Stomach (tissue), 9 donors: Measurements from ENCODE around the gene PLXNB1. TPM values are rescaled to one million over a fixed set of nuclear protein-coding genes. Genes with fewer than 3 reads are reported as not detected.

Experiments used
- DNase-seq, 2 donors: peaks; one replicate each; pipeline versions ENCODE4 v3.0.0 to v3.0.0-alpha.2; 2013 to 2019
- H3K27ac ChIP-seq, 5 donors: fragments of 200-600 bp in 4 of 5; sonication (generic) in 4 of 5; one replicate each; pipeline ENCODE4 v1.5.1; 2013 to 2019; ENCODE audit warnings: mild to moderate bottlenecking in 1 of 5, moderate library complexity in 1 of 5
- H3K27me3 ChIP-seq, 3 donors: fragments of 200-600 bp; sonication (generic); one replicate each; pipeline ENCODE4 v1.5.1; 2017 to 2019; ENCODE audit warnings: mixed run types in 1 of 3
- H3K36me3 ChIP-seq, 4 donors: fragments of 200-600 bp; sonication (generic); 1 replicate in 3 of 4; 2 replicates in 1 of 4; pipeline ENCODE4 v1.5.1; 2016 to 2019
- H3K4me1 ChIP-seq, 4 donors: fragments of 200-600 bp; sonication (generic); one replicate each; pipeline ENCODE4 v1.5.1; 2016 to 2019
- H3K4me3 ChIP-seq, 4 donors: fragments of 200-600 bp; sonication (generic) in 3 of 4; one replicate each; pipeline ENCODE4 v1.5.1; 2016 to 2019; ENCODE audit warnings: mild to moderate bottlenecking in 1 of 4
- H3K9me3 ChIP-seq, 4 donors: fragments of 200-600 bp; sonication (generic); one replicate each; pipeline ENCODE4 v1.5.1; 2016 to 2019
- CTCF ChIP-seq, 7 experiments: fragments of 450-650 bp in 4 of 7; fragments of 200-600 bp in 3 of 7; sonication (generic) in 3 of 7; IDR thresholded peaks; one replicate each; pipeline ENCODE4 v1.5.1; 2016 to 2019; ENCODE audit warnings: antibody characterized with exemption in 7 of 7, control low read depth in 2 of 7, mild to moderate bottlenecking in 1 of 7
- EP300 ChIP-seq: sonication (generic); formaldehyde crosslinking; IDR thresholded peaks from one replicate; pipeline ENCODE4 v1.6.1; 2017; ENCODE audit warnings: antibody characterized with exemption
- POLR2A ChIP-seq, 4 donors: fragments of 450-650 bp; IDR thresholded peaks; one replicate each; pipeline ENCODE4 v1.6.1; 2016; ENCODE audit warnings: antibody characterized with exemption in 4 of 4, control low read depth in 2 of 4, mild to moderate bottlenecking in 1 of 4, moderate library complexity in 1 of 4
- POLR2AphosphoS5 ChIP-seq, 3 donors: sonication (generic); formaldehyde crosslinking; IDR thresholded peaks; one replicate each; pipeline ENCODE4 v1.6.1; 2016; ENCODE audit warnings: antibody characterized with exemption in 3 of 3
- WGBS, 5 donors: extraction: QIAGEN DNeasy Blood & Tissue Kit in 3 of 5; methylation state at CpG; one replicate each; pipeline versions ENCODE4 v1.1.5 to v1.1.7; 2013 to 2018; 5-methylcytosine and 5-hydroxymethylcytosine counted together
- intact Hi-C: fragments of 100-400 bp; cut with DNase I; formaldehyde crosslinking; loops from one replicate; pipeline ENCODE4 v1.15.1; 2023; ENCODE audit warnings: low total_unique reads
- polyA plus RNA-seq, 3 donors: library from polyadenylated mRNA; stranded (reverse); fragments of 200-250 nt; gene quantifications; one replicate each; pipeline ENCODE4 v1.2.3, GENCODE V29; 2013
- total RNA-seq, 5 donors: library from RNA; depleted of rRNA; stranded (reverse); fragments of >200 nt; gene quantifications; one replicate each; pipeline versions ENCODE4 v1.1.0 to v1.2.3, GENCODE V29; 2014 to 2016
- donor health status: healthy with polysubstance abuse.
- donor health status: Bipolar disorder and iron deficiency.
- donor health status: healthy.

PLXNB1 gene
- total and polyA plus RNA-seq, 8 donors: 13.9 to 874 (median 135) TPM

- Histone ChIP-seq H3K27me3 (no peaks in the 10 kb centered on the region), H3K4me3 (peak overlapping the region; percentile 49 to 61 (median 56)), H3K36me3 (peaks cover 33 to 52% (median 39%) of the 10 kb centered on the region in 4 donors), H3K27ac (peak overlapping the region; percentile 97 to 100 (median 100)), H3K4me1 (peaks cover 44 to 72% (median 67%) of the 10 kb centered on the region in 4 donors), H3K9me3 (no peaks in the 10 kb centered on the region)
- intact Hi-C loops: no loop called here
- 2 to 12% (median 8%) methylated on average over 7 to 19 of the region's 19 CpGs for WGBS, 5 donors
- DNase-seq: peak; percentile 54 to 66
- TF ChIP-seq CTCF (IDR thresholded peaks at IDR 0.05): no peak
- TF ChIP-seq POLR2AphosphoS5 (IDR thresholded peaks at IDR 0.05): peak in 2 of 3 donors; percentile 9 to 29
Measured at GRCh38 chr3:48466386-48467109, 36.7 kb upstream of the PLXNB1 start.

DNA sequence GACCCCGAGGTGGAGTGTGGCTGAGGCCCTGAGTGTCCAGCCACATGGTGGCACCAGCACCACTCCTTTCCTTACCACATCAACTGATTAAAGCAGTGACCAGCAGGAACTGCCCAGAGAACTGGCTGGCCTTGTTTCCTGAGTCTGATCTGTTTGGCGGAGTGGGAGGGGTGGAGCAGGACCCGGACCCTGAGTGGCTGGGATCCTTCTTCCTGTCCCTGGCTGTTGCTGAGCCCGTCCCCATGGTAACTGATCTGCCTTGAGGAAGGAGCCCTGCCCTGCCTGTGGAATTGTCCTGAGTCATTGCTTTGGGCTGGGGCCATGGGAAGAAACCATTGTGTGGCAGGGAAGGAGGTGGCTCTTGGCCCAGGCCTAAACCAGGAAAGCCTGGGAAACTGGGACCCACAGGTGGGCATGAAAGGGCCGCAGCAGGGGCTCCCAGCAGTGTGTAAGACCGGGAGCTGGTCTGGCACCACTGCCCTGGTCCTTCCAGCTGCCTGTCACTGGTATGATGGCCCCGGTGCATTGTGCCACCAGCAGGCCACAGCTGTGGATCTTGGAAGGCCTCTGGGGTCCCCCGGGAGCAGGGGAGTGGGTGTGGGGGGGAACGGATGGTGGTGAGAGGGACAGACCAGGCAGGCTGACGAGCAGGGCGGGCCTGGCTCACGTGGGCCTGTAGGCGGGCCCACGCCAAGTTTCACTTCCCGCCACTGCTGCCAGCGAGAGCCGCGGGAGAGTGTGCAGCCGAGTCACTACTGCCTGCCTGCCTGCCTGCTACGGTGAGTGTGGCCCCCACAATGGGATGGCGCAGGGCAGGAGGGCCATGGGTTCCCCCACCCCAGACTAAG, 35.9 kb upstream of the PLXNB1 start:
- peaks cover 41 to 59% (median 47%) of the 10 kb centered on the region in 4 donors for H3K36me3 ChIP-seq
- H3K4me1 ChIP-seq: peaks cover 43 to 64% (median 59%) of the 10 kb centered on the region in 4 donors
- H3K27me3 ChIP-seq: no peaks in the 10 kb centered on the region
- H3K9me3 ChIP-seq: no peaks in the 10 kb centered on the region
- peak overlapping the region; percentile 97 to 100 (median 100) for H3K27ac ChIP-seq
- TF ChIP-seq POLR2A (IDR thresholded peaks at IDR 0.05): peak in 2 of 4 donors; percentile 63 to 88
- peak; percentile 86 to 96 (median 96) for TF ChIP-seq POLR2AphosphoS5 (IDR thresholded peaks at IDR 0.05)
- peak in 4 of 7 experiments; percentile 52 to 96 (median 68) for TF ChIP-seq CTCF (IDR thresholded peaks at IDR 0.05)
- TF ChIP-seq EP300: no peak
- peak; percentile 97 to 100 for DNase-seq
- H3K4me3 ChIP-seq: peak overlapping the region; percentile 49 to 61 (median 56)
- intact Hi-C loops: no loop called here
- WGBS, 5 donors: 0 to 2% (median 1%) methylated on average over 8 to 21 of the region's 21 CpGs

DNA sequence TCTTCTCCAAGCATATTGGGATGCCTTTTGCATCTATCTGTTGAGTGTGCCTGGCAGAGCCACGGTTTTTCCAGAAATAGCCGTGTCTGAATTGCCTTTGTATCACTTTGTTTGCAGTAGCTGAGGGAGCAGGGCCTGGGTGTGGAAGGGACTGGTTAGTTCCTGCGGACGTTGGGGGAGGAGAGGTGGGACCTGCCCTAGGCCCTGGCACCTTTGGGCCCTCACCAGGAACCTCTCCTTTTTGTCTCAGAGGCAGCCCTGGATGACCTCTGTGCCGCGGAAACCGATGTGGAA, 35.3 kb upstream of the PLXNB1 start:
- TF ChIP-seq CTCF (IDR thresholded peaks at IDR 0.05) (peak in 1 of 7 experiments; percentile 62), POLR2AphosphoS5 (IDR thresholded peaks at IDR 0.05) (no peak)
- Histone ChIP-seq H3K4me1 (peaks cover 40 to 59% (median 53%) of the 10 kb centered on the region in 4 donors), H3K4me3 (peak overlapping the region in 1 of 4 donors; percentile 49), H3K36me3 (peaks cover 47 to 60% (median 53%) of the 10 kb centered on the region in 4 donors), H3K27ac (peak overlapping the region; percentile 97 to 100 (median 100)), H3K9me3 (no peaks in the 10 kb centered on the region), H3K27me3 (no peaks in the 10 kb centered on the region)
- WGBS, 5 donors: 11 to 15% (median 13%) methylated on average over 7 of the region's 7 CpGs
- intact Hi-C loops: no loop called here
- DNase-seq: no peak

DNA sequence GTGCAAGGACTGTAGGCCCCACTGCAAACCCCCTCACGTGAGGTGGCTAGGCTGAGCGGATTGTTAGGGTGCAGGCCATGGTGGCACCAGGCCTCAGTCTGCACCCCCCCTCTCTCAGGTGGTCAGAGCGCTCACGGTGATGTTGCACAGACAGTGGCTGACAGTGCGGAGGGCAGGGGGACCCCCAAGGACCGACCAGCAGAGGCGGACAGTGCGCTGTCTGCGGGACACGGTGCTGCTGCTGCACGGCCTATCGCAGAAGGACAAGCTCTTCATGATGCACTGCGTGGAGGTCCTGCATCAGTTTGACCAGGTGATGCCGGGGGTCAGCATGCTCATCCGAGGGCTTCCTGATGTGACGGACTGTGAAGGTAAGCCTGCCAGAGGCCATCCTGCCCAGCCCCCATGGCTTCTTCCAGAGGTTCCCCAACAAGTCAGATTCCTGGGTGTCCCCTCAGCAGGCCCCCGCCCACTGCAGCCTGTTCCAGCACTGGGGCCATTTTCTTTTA, 34.9 kb upstream of the PLXNB1 start:
- H3K36me3 ChIP-seq: peaks cover 51 to 60% (median 54%) of the 10 kb centered on the region in 4 donors
- WGBS, 5 donors: 81 to 95% (median 89%) methylated on average over 13 to 17 of the region's 17 CpGs
- H3K27ac ChIP-seq: peak overlapping the region; percentile 97 to 100 (median 100)
- no peaks in the 10 kb centered on the region for H3K27me3 ChIP-seq
- no peak for DNase-seq
- peaks cover 36 to 54% (median 49%) of the 10 kb centered on the region in 4 donors for H3K4me1 ChIP-seq
- no peaks in the 10 kb centered on the region for H3K9me3 ChIP-seq
- no peak for TF ChIP-seq CTCF (IDR thresholded peaks at IDR 0.05)
- no peak for TF ChIP-seq EP300
- no peak for TF ChIP-seq POLR2A (IDR thresholded peaks at IDR 0.05)
- no peak for TF ChIP-seq POLR2AphosphoS5 (IDR thresholded peaks at IDR 0.05)
- intact Hi-C loops: loop anchor here (5.0 kb wide), 1 partner anchor 88 kb away; no protein-coding TSS in a partner anchor
- H3K4me3 ChIP-seq: no peak overlapping the region
